ENCODE results near the gene GMPPB.

The GMPPB gene

DNA sequence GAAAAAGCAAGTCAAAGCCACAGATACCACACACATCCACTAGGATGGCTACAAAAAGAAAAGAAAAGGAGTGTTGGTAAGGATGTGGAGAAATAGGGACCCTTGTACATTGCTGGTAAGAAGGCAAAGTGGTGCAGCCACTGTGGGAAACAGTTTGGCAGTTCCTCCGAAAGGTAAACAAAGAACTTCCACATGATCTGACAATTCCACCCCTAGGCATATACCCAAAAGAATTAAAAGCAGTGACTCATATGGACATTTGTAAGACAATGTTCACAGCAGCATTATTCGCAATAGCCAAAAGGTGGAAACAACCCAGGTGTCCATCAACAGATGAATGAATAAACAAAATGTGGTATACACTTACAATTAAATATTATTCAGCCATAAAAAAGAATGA lies 22.2 kb upstream of the GMPPB start:
- DNase-seq (ENCODE audit: low read depth, low spot score) = no peak

DNA sequence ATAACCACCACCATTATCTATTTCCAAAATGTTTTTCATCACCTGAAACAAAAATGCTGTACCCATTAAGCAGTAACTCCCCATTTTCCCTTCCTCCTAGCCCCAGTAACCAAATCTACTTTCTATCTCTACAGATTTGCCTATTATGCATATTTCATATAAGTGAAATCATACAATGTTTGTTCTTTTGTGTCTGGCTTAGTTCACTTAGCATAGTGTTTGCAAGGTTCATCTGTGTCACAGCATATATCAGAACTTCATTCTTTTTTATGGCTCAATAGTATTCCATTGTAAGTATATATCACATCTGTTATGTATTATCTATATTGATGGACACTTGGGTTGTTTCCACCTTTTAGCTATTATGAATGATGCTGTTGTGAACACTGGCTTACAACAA lies 16.7 kb upstream of the GMPPB start:
- Histone ChIP-seq H3K36me3 (ENCODE audit: insufficient read depth, insufficient read length, low read length) (peaks cover 51% of the 10 kb centered on the region), H3K4me3 (ENCODE audit: insufficient read length, low read depth) (no peak overlapping the region), H3K9ac (ENCODE audit: insufficient read length, low read depth) (no peak overlapping the region), H3K9me3 (ENCODE audit: insufficient read depth, low read length) (no peaks in the 10 kb centered on the region), H3K27me3 (ENCODE audit: insufficient read depth, insufficient read length) (no peaks in the 10 kb centered on the region), H3K4me1 (ENCODE audit: insufficient read depth, insufficient read length) (no peaks in the 10 kb centered on the region)
- no peak for DNase-seq (ENCODE audit: low read depth, low spot score)
- no peak for TF ChIP-seq SUZ12 (IDR thresholded peaks at IDR 0.05; ENCODE audit: extremely low read depth, insufficient read depth, insufficient read length)
- no peak for TF ChIP-seq YY1 (IDR thresholded peaks at IDR 0.05; ENCODE audit: insufficient read depth, insufficient read length)
- no peak for TF ChIP-seq ZNF274 (IDR thresholded peaks at IDR 0.05; ENCODE audit: low read depth, low read length)

More for the DNA sequence above, 22.2 kb upstream of the GMPPB start:
- TF ChIP-seq YY1 (IDR thresholded peaks at IDR 0.05; ENCODE audit: insufficient read depth, insufficient read length) (no peak), ZNF274 (IDR thresholded peaks at IDR 0.05; ENCODE audit: low read depth, low read length) (no peak)
- Histone ChIP-seq H3K4me3 (ENCODE audit: insufficient read length, low read depth) (no peak overlapping the region), H3K9me3 (ENCODE audit: insufficient read depth, low read length) (no peaks in the 10 kb centered on the region), H3K4me1 (ENCODE audit: insufficient read depth, insufficient read length) (no peaks in the 10 kb centered on the region), H3K36me3 (ENCODE audit: insufficient read depth, insufficient read length, low read length) (peaks cover 29% of the 10 kb centered on the region), H3K9ac (ENCODE audit: insufficient read length, low read depth) (no peak overlapping the region), H3K27me3 (ENCODE audit: insufficient read depth, insufficient read length) (no peaks in the 10 kb centered on the region)

- H3K27me3 ChIP-seq (ENCODE audit: insufficient read depth, insufficient read length) = no peaks in the 10 kb centered on the region
- H3K4me3 ChIP-seq (ENCODE audit: insufficient read length, low read depth) = no peak overlapping the region
- no peak overlapping the region for H3K9ac ChIP-seq (ENCODE audit: insufficient read length, low read depth)
- TF ChIP-seq ZNF274 (IDR thresholded peaks at IDR 0.05; ENCODE audit: low read depth, low read length) (no peak), SUZ12 (IDR thresholded peaks at IDR 0.05; ENCODE audit: extremely low read depth, insufficient read depth, insufficient read length) (no peak), YY1 (IDR thresholded peaks at IDR 0.05; ENCODE audit: insufficient read depth, insufficient read length) (no peak)
- H3K4me1 ChIP-seq (ENCODE audit: insufficient read depth, insufficient read length) = no peaks in the 10 kb centered on the region
- peaks cover 69% of the 10 kb centered on the region for H3K36me3 ChIP-seq (ENCODE audit: insufficient read depth, insufficient read length, low read length)
- no peak for DNase-seq (ENCODE audit: low read depth, low spot score)
- no peaks in the 10 kb centered on the region for H3K9me3 ChIP-seq (ENCODE audit: insufficient read depth, low read length)
Observed at GRCh38 chr3:49738067-49738713, 14.4 kb upstream of the GMPPB start.

DNA sequence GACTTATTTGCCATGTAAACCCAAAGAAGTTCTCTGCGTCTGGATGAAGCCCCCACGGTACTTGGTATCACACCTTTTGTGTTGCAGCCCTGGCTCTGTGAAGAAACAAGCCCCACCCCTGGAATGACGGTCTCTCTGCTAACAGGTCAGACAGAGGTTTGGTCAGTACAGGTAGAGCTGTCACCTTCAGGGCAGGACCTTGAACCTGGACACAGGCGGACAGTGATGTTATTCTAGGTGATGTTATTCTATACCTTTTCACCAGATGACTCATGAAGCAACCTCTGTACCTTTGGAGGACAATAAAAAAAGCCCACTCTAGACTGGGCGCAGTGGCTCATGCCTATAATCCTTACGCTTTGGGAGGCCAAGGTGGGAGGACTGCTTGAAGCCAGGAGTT lies 11.0 kb upstream of the GMPPB start:
- no peaks in the 10 kb centered on the region for H3K4me1 ChIP-seq (ENCODE audit: insufficient read depth, insufficient read length)
- H3K9me3 ChIP-seq (ENCODE audit: insufficient read depth, low read length) = no peaks in the 10 kb centered on the region
- no peak for TF ChIP-seq ZNF274 (IDR thresholded peaks at IDR 0.05; ENCODE audit: low read depth, low read length)
- no peak for TF ChIP-seq YY1 (IDR thresholded peaks at IDR 0.05; ENCODE audit: insufficient read depth, insufficient read length)
- TF ChIP-seq SUZ12 (IDR thresholded peaks at IDR 0.05; ENCODE audit: extremely low read depth, insufficient read depth, insufficient read length) = no peak
- H3K9ac ChIP-seq (ENCODE audit: insufficient read length, low read depth) = no peak overlapping the region
- no peaks in the 10 kb centered on the region for H3K27me3 ChIP-seq (ENCODE audit: insufficient read depth, insufficient read length)
- no peak for DNase-seq (ENCODE audit: low read depth, low spot score)
- peaks cover 85% of the 10 kb centered on the region for H3K36me3 ChIP-seq (ENCODE audit: insufficient read depth, insufficient read length, low read length)
- no peak overlapping the region for H3K4me3 ChIP-seq (ENCODE audit: insufficient read length, low read depth)

- no peaks in the 10 kb centered on the region for H3K4me1 ChIP-seq (ENCODE audit: insufficient read depth, insufficient read length)
- TF ChIP-seq SUZ12 (IDR thresholded peaks at IDR 0.05; ENCODE audit: extremely low read depth, insufficient read depth, insufficient read length) (no peak), YY1 (IDR thresholded peaks at IDR 0.05; ENCODE audit: insufficient read depth, insufficient read length) (no peak), ZNF274 (IDR thresholded peaks at IDR 0.05; ENCODE audit: low read depth, low read length) (no peak)
- no peak for DNase-seq (ENCODE audit: low read depth, low spot score)
- peaks cover 86% of the 10 kb centered on the region for H3K36me3 ChIP-seq (ENCODE audit: insufficient read depth, insufficient read length, low read length)
- no peaks in the 10 kb centered on the region for H3K9me3 ChIP-seq (ENCODE audit: insufficient read depth, low read length)
- no peaks in the 10 kb centered on the region for H3K27me3 ChIP-seq (ENCODE audit: insufficient read depth, insufficient read length)
- H3K9ac ChIP-seq (ENCODE audit: insufficient read length, low read depth) = no peak overlapping the region
- no peak overlapping the region for H3K4me3 ChIP-seq (ENCODE audit: insufficient read length, low read depth)
Observed at GRCh38 chr3:49733551-49733950, 9.8 kb upstream of the GMPPB start.

DNA sequence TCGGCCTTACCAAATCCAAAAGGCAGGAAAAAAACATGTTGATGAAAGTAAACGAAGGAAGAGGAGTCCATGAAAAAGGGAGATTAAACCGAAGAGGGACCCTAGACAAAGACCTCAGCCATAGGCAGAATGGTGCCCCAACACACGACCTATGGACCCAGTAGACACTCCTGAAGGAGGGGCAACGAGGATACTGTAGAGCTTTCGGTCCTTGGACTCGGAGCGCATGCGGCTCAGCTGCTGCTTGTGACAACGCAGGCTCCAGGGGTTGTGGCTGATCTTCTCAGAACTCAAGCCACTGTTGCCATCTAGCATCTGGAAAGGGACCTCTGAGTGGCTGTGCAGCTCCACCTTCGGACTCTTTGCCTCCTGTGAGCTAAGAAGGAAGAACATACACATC lies 8.8 kb upstream of the GMPPB start:
- Histone ChIP-seq H3K4me1 (ENCODE audit: insufficient read depth, insufficient read length) (no peaks in the 10 kb centered on the region), H3K9me3 (ENCODE audit: insufficient read depth, low read length) (no peaks in the 10 kb centered on the region), H3K36me3 (ENCODE audit: insufficient read depth, insufficient read length, low read length) (peaks cover 85% of the 10 kb centered on the region), H3K4me3 (ENCODE audit: insufficient read length, low read depth) (no peak overlapping the region), H3K9ac (ENCODE audit: insufficient read length, low read depth) (no peak overlapping the region), H3K27me3 (ENCODE audit: insufficient read depth, insufficient read length) (no peaks in the 10 kb centered on the region)
- TF ChIP-seq YY1 (IDR thresholded peaks at IDR 0.05; ENCODE audit: insufficient read depth, insufficient read length) = no peak
- no peak for DNase-seq (ENCODE audit: low read depth, low spot score)

GRCh38 chr3:49729966-49730609 lies 6.3 kb upstream of the GMPPB start:
- Histone ChIP-seq H3K4me3 (ENCODE audit: insufficient read length, low read depth) (no peak overlapping the region), H3K36me3 (ENCODE audit: insufficient read depth, insufficient read length, low read length) (peaks cover 94% of the 10 kb centered on the region), H3K27me3 (ENCODE audit: insufficient read depth, insufficient read length) (no peaks in the 10 kb centered on the region), H3K9ac (ENCODE audit: insufficient read length, low read depth) (no peak overlapping the region), H3K9me3 (ENCODE audit: insufficient read depth, low read length) (no peaks in the 10 kb centered on the region), H3K4me1 (ENCODE audit: insufficient read depth, insufficient read length) (no peaks in the 10 kb centered on the region)
- DNase-seq (ENCODE audit: low read depth, low spot score) = no peak
- TF ChIP-seq SUZ12 (IDR thresholded peaks at IDR 0.05; ENCODE audit: extremely low read depth, insufficient read depth, insufficient read length) (no peak), YY1 (IDR thresholded peaks at IDR 0.05; ENCODE audit: insufficient read depth, insufficient read length) (no peak), ZNF274 (IDR thresholded peaks at IDR 0.05; ENCODE audit: low read depth, low read length) (no peak)
